Thyroid gland (tissue), 4 donors: Measurements from ENCODE around the gene BPIFB4. TPM values are rescaled to one million over a fixed set of nuclear protein-coding genes. Genes with fewer than 3 reads are reported as not detected.

Source experiments
- DNase-seq, 2 donors: peaks; one replicate each; pipeline ENCODE4 v3.0.0-alpha.2; 2019
- H3K27ac ChIP-seq, 3 donors: fragments of 200-600 bp; sonication (generic); 1 replicate in 2 of 3; 2 replicates in 1 of 3; pipeline ENCODE4 v1.5.1; 2016 to 2019; ENCODE audit warnings: mild to moderate bottlenecking in 1 of 3, moderate library complexity in 1 of 3
- H3K27me3 ChIP-seq: fragments of 200-600 bp; sonication (generic); one replicate; pipeline ENCODE4 v1.5.1; 2019
- H3K36me3 ChIP-seq, 2 donors: fragments of 200-600 bp; sonication (generic); one replicate each; pipeline ENCODE4 v1.5.1; 2016 to 2019
- H3K4me1 ChIP-seq, 2 donors: fragments of 200-600 bp; sonication (generic); one replicate each; pipeline ENCODE4 v1.5.1; 2017 to 2019
- H3K4me3 ChIP-seq, 3 donors: fragments of 200-600 bp; sonication (generic); replicated peaks in 1 of 3; 1 replicate in 2 of 3; 2 replicates in 1 of 3; pipeline ENCODE4 v1.5.1; 2016; ENCODE audit warnings: mild to moderate bottlenecking in 1 of 3
- H3K9me3 ChIP-seq: fragments of 200-600 bp; sonication (generic); one replicate; pipeline ENCODE4 v1.5.1; 2017
- CTCF ChIP-seq, 6 experiments: fragments of 200-600 bp in 3 of 6; fragments of 450-650 bp in 3 of 6; sonication (generic) in 3 of 6; IDR thresholded peaks; one replicate each; pipeline ENCODE4 v1.5.1; 2016 to 2019; ENCODE audit warnings: antibody characterized with exemption in 6 of 6, mild to moderate bottlenecking in 2 of 6, inconsistent platforms in 1 of 6, moderate library complexity in 1 of 6
- POLR2A ChIP-seq, 2 donors: fragments of 450-650 bp; IDR thresholded peaks; one replicate each; pipeline ENCODE4 v1.6.1; 2017; ENCODE audit warnings: antibody characterized with exemption in 2 of 2, mild to moderate bottlenecking in 2 of 2, moderate library complexity in 1 of 2
- WGBS, 2 donors: methylation state at CpG; one replicate each; pipeline ENCODE4 v1.1.5; 2017; 5-methylcytosine and 5-hydroxymethylcytosine counted together
- intact Hi-C: fragments of 100-400 bp; cut with DNase I; formaldehyde crosslinking; loops from one replicate; pipeline ENCODE4 v1.15.1; 2023
- total RNA-seq, 4 donors: library from RNA; depleted of rRNA; stranded (reverse); fragments of >200 nt; gene quantifications; one replicate each; pipeline ENCODE4 v1.2.3, GENCODE V29; 2016

BPIFB4 gene
- total RNA-seq, 4 donors from 2014 or later: not detected

- TF ChIP-seq CTCF (IDR thresholded peaks at IDR 0.05): no peak
- TF ChIP-seq POLR2A (IDR thresholded peaks at IDR 0.05): no peak
- WGBS, 2 donors: 93 to 96% methylated on average over 5 of the region's 5 CpGs
- Histone ChIP-seq H3K27ac (no peak overlapping the region), H3K4me1 (no peaks in the 10 kb centered on the region), H3K9me3 (no peaks in the 10 kb centered on the region), H3K4me3 (no peak overlapping the region), H3K27me3 (no peaks in the 10 kb centered on the region), H3K36me3 (no peaks in the 10 kb centered on the region)
- DNase-seq: no peak
- intact Hi-C loops: no loop called here
Measured at GRCh38 chr20:33160681-33161080, 81.2 kb downstream of the BPIFB4 start.

Other genes with a start within 250 kb of the BPIFB4 start
- gene EFCAB8, start 220.7 kb upstream of the BPIFB4 start, total RNA-seq: 1 to 10 TPM in 1 of 4 donors, under 1 TPM in 1, not detected in 2; 0.27 to 2.3 TPM
- not detected for gene SUN5, start 75.2 kb upstream of the BPIFB4 start, total RNA-seq
- gene BPIFB2, start 71.9 kb upstream of the BPIFB4 start, total RNA-seq: not detected
- not detected for gene BPIFB6, start 48.0 kb upstream of the BPIFB4 start, total RNA-seq
- not detected for gene BPIFB3, start 25.7 kb upstream of the BPIFB4 start, total RNA-seq
- not detected for gene BPIFA2, start 88.5 kb downstream of the BPIFB4 start, total RNA-seq
- not detected for gene BPIFA3, start 137.7 kb downstream of the BPIFB4 start, total RNA-seq
- gene BPIFA1, start 156.4 kb downstream of the BPIFB4 start, total RNA-seq: not detected
- not detected for gene BPIFB1, start 203.6 kb downstream of the BPIFB4 start, total RNA-seq